Mesenchymal stem cell (in vitro differentiated cells and primary cell): ENCODE data around the gene MEF2A.

Experiments used
- DNase-seq: peaks from one replicate; pipeline ENCODE4 v3.0.0-alpha.2; 2013
- H2AFZ ChIP-seq: one replicate; pipeline ENCODE4 v1.6.1; 2013; ENCODE audit warnings: low read depth, mild to moderate bottlenecking, control low read depth, inconsistent platforms, low read length, moderate library complexity
- H2AK5ac ChIP-seq: 2 replicates; pipeline ENCODE4 v1.6.1; 2013; ENCODE audit warnings: low read length, moderate library complexity, mild to moderate bottlenecking, inconsistent platforms; ENCODE audit not compliant: severe bottlenecking
- H2BK120ac ChIP-seq: one replicate; pipeline ENCODE4 v1.6.1; 2013; ENCODE audit warnings: low read depth, mild to moderate bottlenecking, inconsistent platforms, low read length, moderate library complexity
- H2BK12ac ChIP-seq, 2 experiments: one replicate each; pipeline ENCODE4 v1.6.1; 2013; ENCODE audit warnings: inconsistent platforms in 2 of 2, low read length in 2 of 2, mild to moderate bottlenecking in 2 of 2, moderate library complexity in 2 of 2, control low read depth in 1 of 2
- H2BK15ac ChIP-seq: one replicate; pipeline ENCODE4 v1.6.1; 2013; ENCODE audit warnings: mild to moderate bottlenecking, low read depth, inconsistent platforms; ENCODE audit not compliant: poor library complexity, severe bottlenecking
- H2BK5ac ChIP-seq: 2 replicates; pipeline ENCODE4 v1.6.1; 2013; ENCODE audit warnings: low read depth, mild to moderate bottlenecking, low read length, control low read depth, inconsistent platforms; ENCODE audit not compliant: poor library complexity, severe bottlenecking
- H3K14ac ChIP-seq, 2 experiments: one replicate each; pipeline ENCODE4 v1.6.1; 2013; ENCODE audit warnings: inconsistent platforms in 2 of 2, low read length in 2 of 2, control low read depth in 1 of 2, mild to moderate bottlenecking in 1 of 2, moderate library complexity in 1 of 2
- H3K18ac ChIP-seq, 2 experiments: one replicate each; pipeline ENCODE4 v1.6.1; 2013; ENCODE audit warnings: inconsistent platforms in 2 of 2, low read length in 2 of 2, control low read depth in 1 of 2, low read depth in 1 of 2, mild to moderate bottlenecking in 1 of 2
- H3K23ac ChIP-seq, 2 experiments: one replicate each; pipeline ENCODE4 v1.6.1; 2013; ENCODE audit warnings: inconsistent platforms in 2 of 2, low read length in 2 of 2, mild to moderate bottlenecking in 2 of 2, moderate library complexity in 2 of 2, control low read depth in 1 of 2
- H3K27ac ChIP-seq: 2 replicates; pipeline ENCODE4 v1.5.1; 2013; ENCODE audit warnings: mild to moderate bottlenecking, moderate library complexity, low read length, control low read depth, inconsistent platforms; ENCODE audit not compliant: poor library complexity, severe bottlenecking
- H3K27me3 ChIP-seq, 2 experiments: 2 replicates each; pipeline versions ENCODE4 v1.6.1 to v1.7.0; 2013; ENCODE audit warnings: low read length in 2 of 2, mild to moderate bottlenecking in 2 of 2, moderate library complexity in 2 of 2, control low read depth in 1 of 2, inconsistent platforms in 1 of 2; ENCODE audit not compliant: control insufficient read depth in 1 of 2, insufficient read depth in 1 of 2
- H3K36me3 ChIP-seq, 2 experiments: 2 replicates each; pipeline versions ENCODE4 v1.6.1 to v1.7.0; 2013; ENCODE audit warnings: low read length in 2 of 2, control low read depth in 1 of 2, inconsistent platforms in 1 of 2, low read depth in 1 of 2, mild to moderate bottlenecking in 1 of 2; ENCODE audit not compliant: insufficient read depth in 2 of 2, control insufficient read depth in 1 of 2
- H3K4ac ChIP-seq, 2 experiments: one replicate each; pipeline ENCODE4 v1.6.1; 2013; ENCODE audit warnings: inconsistent platforms in 2 of 2, low read length in 2 of 2, mild to moderate bottlenecking in 2 of 2, moderate library complexity in 2 of 2, control low read depth in 1 of 2, low read depth in 1 of 2
- H3K4me1 ChIP-seq: 2 replicates; pipeline ENCODE4 v1.6.1; 2013; ENCODE audit warnings: low read depth, low read length, control low read depth; ENCODE audit not compliant: control insufficient read depth, insufficient read depth
- H3K4me2 ChIP-seq: 2 replicates; pipeline ENCODE4 v1.6.1; 2013; ENCODE audit warnings: low read length, mild to moderate bottlenecking, inconsistent platforms; ENCODE audit not compliant: poor library complexity, severe bottlenecking
- H3K4me3 ChIP-seq, 2 experiments: 2 replicates each; pipeline versions ENCODE4 v1.5.1 to v1.7.0; 2013; ENCODE audit warnings: low read length in 2 of 2, mild to moderate bottlenecking in 2 of 2, control low read depth in 1 of 2, low read depth in 1 of 2; ENCODE audit not compliant: insufficient read depth in 1 of 2
- H3K79me1 ChIP-seq: replicated peaks from 2 replicates; pipeline ENCODE4 v1.6.1; 2013; ENCODE audit warnings: mild to moderate bottlenecking, control low read depth, low read length, inconsistent platforms; ENCODE audit not compliant: poor library complexity, severe bottlenecking
- H3K9ac ChIP-seq: 2 replicates; pipeline ENCODE4 v1.7.0; 2013; ENCODE audit warnings: mild to moderate bottlenecking, low read length, moderate library complexity
- H3K9me3 ChIP-seq: 2 replicates; pipeline ENCODE4 v1.7.0; 2013; ENCODE audit warnings: mild to moderate bottlenecking, low read length; ENCODE audit not compliant: control insufficient read depth
- H4K8ac ChIP-seq: one replicate; pipeline ENCODE4 v1.6.1; 2013; ENCODE audit warnings: inconsistent platforms, mild to moderate bottlenecking, low read length, moderate library complexity
- H4K91ac ChIP-seq: one replicate; pipeline ENCODE4 v1.6.1; 2013; ENCODE audit warnings: mild to moderate bottlenecking, low read length, inconsistent platforms
- WGBS: methylation state at CpG from one replicate; pipeline ENCODE4 v1.1.7; 2013; ENCODE audit warnings: mixed read lengths; 5-methylcytosine and 5-hydroxymethylcytosine counted together

MEF2A gene

GRCh38 chr15:99556011-99556410 is 9.8 kb upstream of the MEF2A start:
- no peaks in the 10 kb centered on the region for H3K36me3 ChIP-seq
- DNase-seq, result no peak
- no peak overlapping the region for H2BK15ac ChIP-seq
- no peaks in the 10 kb centered on the region for H3K4me1 ChIP-seq
- H3K18ac ChIP-seq, result no peak overlapping the region
- 80% methylated on average over 5 of the region's 5 CpGs for WGBS
- H2BK12ac ChIP-seq, result no peak overlapping the region
- no peak overlapping the region for H2BK120ac ChIP-seq
- H4K8ac ChIP-seq, result no peak overlapping the region
- H2BK5ac ChIP-seq, result no peak overlapping the region
- H3K23ac ChIP-seq, result no peak overlapping the region
- H3K4me2 ChIP-seq, result no peak overlapping the region
- no peak overlapping the region for H3K14ac ChIP-seq
- no peak overlapping the region for H3K27ac ChIP-seq
- H3K4me3 ChIP-seq, result no peak overlapping the region
- no peak overlapping the region for H3K4ac ChIP-seq
- H3K27me3 ChIP-seq, result no peaks in the 10 kb centered on the region
- no peaks in the 10 kb centered on the region for H3K79me1 ChIP-seq
- H3K9ac ChIP-seq, result no peak overlapping the region
- H4K91ac ChIP-seq, result no peak overlapping the region
- H2AK5ac ChIP-seq, result no peak overlapping the region
- no peak overlapping the region for H2AFZ ChIP-seq
- no peaks in the 10 kb centered on the region for H3K9me3 ChIP-seq

- H3K4me2 ChIP-seq, result no peak overlapping the region
- no peaks in the 10 kb centered on the region for H3K4me1 ChIP-seq
- no peak overlapping the region for H2AFZ ChIP-seq
- H3K14ac ChIP-seq, result no peak overlapping the region
- H3K18ac ChIP-seq, result no peak overlapping the region
- H4K8ac ChIP-seq, result no peak overlapping the region
- H3K27ac ChIP-seq, result no peak overlapping the region
- no peak overlapping the region for H3K4me3 ChIP-seq
- DNase-seq, result no peak
- no peaks in the 10 kb centered on the region for H3K9me3 ChIP-seq
- no peak overlapping the region for H2BK5ac ChIP-seq
- H2AK5ac ChIP-seq, result no peak overlapping the region
- H3K23ac ChIP-seq, result no peak overlapping the region
- H3K36me3 ChIP-seq, result no peaks in the 10 kb centered on the region
- H4K91ac ChIP-seq, result no peak overlapping the region
- WGBS, result 92% methylated on average over 4 of the region's 4 CpGs
- H2BK15ac ChIP-seq, result no peak overlapping the region
- H3K79me1 ChIP-seq, result no peaks in the 10 kb centered on the region
- H2BK120ac ChIP-seq, result no peak overlapping the region
- no peak overlapping the region for H3K4ac ChIP-seq
- no peaks in the 10 kb centered on the region for H3K27me3 ChIP-seq
- no peak overlapping the region for H2BK12ac ChIP-seq
- H3K9ac ChIP-seq, result no peak overlapping the region
These were observed 9.2 kb upstream of the MEF2A start for GRCh38 chr15:99556578-99556977.

GRCh38 chr15:99558084-99558483 is 7.7 kb upstream of the MEF2A start:
- H3K9ac ChIP-seq, result no peak overlapping the region
- no peak overlapping the region for H2BK5ac ChIP-seq
- no peak overlapping the region for H3K4ac ChIP-seq
- WGBS, result 98% methylated on average over 3 of the region's 3 CpGs
- no peak overlapping the region for H4K8ac ChIP-seq
- H3K27me3 ChIP-seq, result peaks cover 0 to under 1% of the 10 kb centered on the region in 2 experiments
- no peak overlapping the region for H2BK12ac ChIP-seq
- H2BK15ac ChIP-seq, result no peak overlapping the region
- no peak overlapping the region for H3K18ac ChIP-seq
- no peak overlapping the region for H2BK120ac ChIP-seq
- no peaks in the 10 kb centered on the region for H3K4me1 ChIP-seq
- H2AK5ac ChIP-seq, result no peak overlapping the region
- H3K14ac ChIP-seq, result no peak overlapping the region
- no peak overlapping the region for H3K23ac ChIP-seq
- no peak overlapping the region for H3K4me2 ChIP-seq
- no peaks in the 10 kb centered on the region for H3K79me1 ChIP-seq
- no peaks in the 10 kb centered on the region for H3K9me3 ChIP-seq
- H4K91ac ChIP-seq, result no peak overlapping the region
- DNase-seq, result no peak
- H3K4me3 ChIP-seq, result no peak overlapping the region
- no peak overlapping the region for H2AFZ ChIP-seq
- H3K27ac ChIP-seq, result no peak overlapping the region
- no peaks in the 10 kb centered on the region for H3K36me3 ChIP-seq

GRCh38 chr15:99558571-99558970 is 7.2 kb upstream of the MEF2A start:
- WGBS, result 78% methylated on average over 3 of the region's 3 CpGs
- no peak overlapping the region for H3K4me2 ChIP-seq
- H3K9me3 ChIP-seq, result no peaks in the 10 kb centered on the region
- H3K36me3 ChIP-seq, result no peaks in the 10 kb centered on the region
- no peak overlapping the region for H4K8ac ChIP-seq
- no peak overlapping the region for H3K18ac ChIP-seq
- no peak overlapping the region for H3K14ac ChIP-seq
- no peak for DNase-seq
- no peak overlapping the region for H3K27ac ChIP-seq
- no peak overlapping the region for H3K23ac ChIP-seq
- no peaks in the 10 kb centered on the region for H3K79me1 ChIP-seq
- H2AK5ac ChIP-seq, result no peak overlapping the region
- no peak overlapping the region for H2AFZ ChIP-seq
- no peak overlapping the region for H3K4ac ChIP-seq
- peaks cover 0 to 5% of the 10 kb centered on the region in 2 experiments for H3K27me3 ChIP-seq
- H3K4me1 ChIP-seq, result no peaks in the 10 kb centered on the region
- no peak overlapping the region for H2BK5ac ChIP-seq
- H2BK120ac ChIP-seq, result no peak overlapping the region
- no peak overlapping the region for H2BK12ac ChIP-seq
- H2BK15ac ChIP-seq, result no peak overlapping the region
- H4K91ac ChIP-seq, result no peak overlapping the region
- H3K9ac ChIP-seq, result no peak overlapping the region
- no peak overlapping the region for H3K4me3 ChIP-seq
